Calu3 (cell line): ENCODE results near the gene TNNT1. TPM values are rescaled to one million over a fixed set of nuclear protein-coding genes. Genes with fewer than 3 reads are reported as not detected.

ENCODE experiments used
- BruUV-seq: library from RNA; stranded (reverse); fragments of 400-500 nt; replicated peaks from 2 replicates; lab custom pipeline; 2021; lab: Mats Ljungman, UMichigan
- CTCF ChIA-PET: fragments of 300-600 bp; sonication (Branson Sonifier 250); formaldehyde crosslinking; loops from one replicate; lab custom pipeline; 2022; ENCODE audit warnings: antibody characterized with exemption; lab: Charles Lee
- DNase-seq: peaks from one replicate; pipeline ENCODE4 v3.0.0; 2022
- H3K27ac Mint-ChIP-seq: one replicate; pipeline ENCODE4 v1.8.0; 2022; ENCODE audit warnings: mixed read lengths; ENCODE audit not compliant: unreplicated experiment
- H3K27me3 Mint-ChIP-seq: one replicate; pipeline ENCODE4 v1.8.0; 2022; ENCODE audit warnings: mixed read lengths; ENCODE audit not compliant: unreplicated experiment
- H3K36me3 Mint-ChIP-seq: one replicate; pipeline ENCODE4 v1.8.0; 2022; ENCODE audit warnings: mild to moderate bottlenecking, moderate library complexity, mixed read lengths; ENCODE audit not compliant: insufficient read depth, unreplicated experiment
- H3K4me1 Mint-ChIP-seq: one replicate; pipeline ENCODE4 v1.8.0; 2022; ENCODE audit warnings: mild to moderate bottlenecking, low read depth, mixed read lengths; ENCODE audit not compliant: unreplicated experiment
- H3K4me3 Mint-ChIP-seq: one replicate; pipeline ENCODE4 v1.8.0; 2022; ENCODE audit warnings: mild to moderate bottlenecking, low read depth, moderate library complexity, mixed read lengths; ENCODE audit not compliant: unreplicated experiment
- H3K9me3 Mint-ChIP-seq: one replicate; pipeline ENCODE4 v1.8.0; 2022; ENCODE audit warnings: low read depth, mixed read lengths; ENCODE audit not compliant: unreplicated experiment
- intact Hi-C: fragments of 100-400 bp; cut with micrococcal nuclease; formaldehyde crosslinking; loops from one replicate; pipeline ENCODE4 v1.10.0; 2022; ENCODE audit not compliant: unreplicated experiment
- total RNA-seq: library from RNA; stranded (reverse); gene quantifications from 2 replicates; pipeline ENCODE4 v1.2.3, GENCODE V29; 2022
- TF ChIP-seq, protein P1 (sequence below): fragments of 200-600 bp; IDR thresholded peaks from one replicate; pipeline ENCODE4 v1.8.0; 2022; ENCODE audit warnings: antibody characterized with exemption; ENCODE audit not compliant: unreplicated experiment

TNNT1 gene
- total RNA-seq, 1 experiment from 2014 or later: 48.8 TPM

GRCh38 chr19:55116232-55116858 is 32.7 kb downstream of the TNNT1 start:
- DNase-seq: peak; percentile 28
- H3K36me3 Mint-ChIP-seq: peaks cover 28% of the 10 kb centered on the region
- CTCF ChIA-PET: interaction anchor here (0.5 to 0.9 kb wide), 3 partner anchors 25 to 773 kb away, joined by 3 to 5 read pairs (median 4); no protein-coding TSS in a partner anchor
- intact Hi-C loops: loop anchor here (2.0 kb wide), 1 partner anchor 54 kb away; the partner anchor contains the start of gene RDH13
- H3K27ac Mint-ChIP-seq: peak overlapping the region; percentile 84
- TF ChIP-seq, protein P1, sequence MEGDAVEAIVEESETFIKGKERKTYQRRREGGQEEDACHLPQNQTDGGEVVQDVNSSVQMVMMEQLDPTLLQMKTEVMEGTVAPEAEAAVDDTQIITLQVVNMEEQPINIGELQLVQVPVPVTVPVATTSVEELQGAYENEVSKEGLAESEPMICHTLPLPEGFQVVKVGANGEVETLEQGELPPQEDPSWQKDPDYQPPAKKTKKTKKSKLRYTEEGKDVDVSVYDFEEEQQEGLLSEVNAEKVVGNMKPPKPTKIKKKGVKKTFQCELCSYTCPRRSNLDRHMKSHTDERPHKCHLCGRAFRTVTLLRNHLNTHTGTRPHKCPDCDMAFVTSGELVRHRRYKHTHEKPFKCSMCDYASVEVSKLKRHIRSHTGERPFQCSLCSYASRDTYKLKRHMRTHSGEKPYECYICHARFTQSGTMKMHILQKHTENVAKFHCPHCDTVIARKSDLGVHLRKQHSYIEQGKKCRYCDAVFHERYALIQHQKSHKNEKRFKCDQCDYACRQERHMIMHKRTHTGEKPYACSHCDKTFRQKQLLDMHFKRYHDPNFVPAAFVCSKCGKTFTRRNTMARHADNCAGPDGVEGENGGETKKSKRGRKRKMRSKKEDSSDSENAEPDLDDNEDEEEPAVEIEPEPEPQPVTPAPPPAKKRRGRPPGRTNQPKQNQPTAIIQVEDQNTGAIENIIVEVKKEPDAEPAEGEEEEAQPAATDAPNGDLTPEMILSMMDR: no peak
- no peaks in the 10 kb centered on the region for H3K27me3 Mint-ChIP-seq
- TSS peak; percentile 50 for BruUV-seq
- no peaks in the 10 kb centered on the region for H3K9me3 Mint-ChIP-seq
- peaks cover 22% of the 10 kb centered on the region for H3K4me1 Mint-ChIP-seq
- H3K4me3 Mint-ChIP-seq: peak overlapping the region; percentile 83

DNA sequence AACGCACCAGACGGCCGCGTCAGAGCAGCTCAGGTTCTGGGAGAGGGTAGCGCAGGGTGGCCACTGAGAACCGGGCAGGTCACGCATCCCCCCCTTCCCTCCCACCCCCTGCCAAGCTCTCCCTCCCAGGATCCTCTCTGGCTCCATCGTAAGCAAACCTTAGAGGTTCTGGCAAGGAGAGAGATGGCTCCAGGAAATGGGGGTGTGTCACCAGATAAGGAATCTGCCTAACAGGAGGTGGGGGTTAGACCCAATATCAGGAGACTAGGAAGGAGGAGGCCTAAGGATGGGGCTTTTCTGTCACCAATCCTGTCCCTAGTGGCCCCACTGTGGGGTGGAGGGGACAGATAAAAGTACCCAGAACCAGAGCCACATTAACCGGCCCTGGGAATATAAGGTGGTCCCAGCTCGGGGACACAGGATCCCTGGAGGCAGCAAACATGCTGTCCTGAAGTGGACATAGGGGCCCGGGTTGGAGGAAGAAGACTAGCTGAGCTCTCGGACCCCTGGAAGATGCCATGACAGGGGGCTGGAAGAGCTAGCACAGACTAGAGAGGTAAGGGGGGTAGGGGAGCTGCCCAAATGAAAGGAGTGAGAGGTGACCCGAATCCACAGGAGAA is 33.5 kb downstream of the TNNT1 start:
- Mint-ChIP-seq H3K4me3 (peak overlapping the region; percentile 83), H3K4me1 (peaks cover 22% of the 10 kb centered on the region), H3K27ac (peak overlapping the region; percentile 84), H3K27me3 (no peaks in the 10 kb centered on the region), H3K9me3 (no peaks in the 10 kb centered on the region), H3K36me3 (peaks cover 28% of the 10 kb centered on the region)
- BruUV-seq: no TSS peak
- intact Hi-C loops: loop anchor here (2.0 kb wide), 1 partner anchor 53 kb away; the partner anchor contains the start of gene RDH13
- CTCF ChIA-PET: interaction anchor here (0.6 kb wide), 1 partner anchor 772 kb away, joined by 3 read pairs; no protein-coding TSS in a partner anchor
- TF ChIP-seq, protein P1: no peak
- no peak for DNase-seq

GRCh38 chr19:55114566-55115145 is 34.4 kb downstream of the TNNT1 start:
- peaks cover 22% of the 10 kb centered on the region for H3K4me1 Mint-ChIP-seq
- CTCF ChIA-PET: no interaction called here
- no peaks in the 10 kb centered on the region for H3K9me3 Mint-ChIP-seq
- H3K4me3 Mint-ChIP-seq: peak overlapping the region; percentile 83
- H3K27ac Mint-ChIP-seq: no peak overlapping the region
- H3K36me3 Mint-ChIP-seq: peaks cover 33% of the 10 kb centered on the region
- intact Hi-C loops: no loop called here
- no peak for DNase-seq
- no TSS peak for BruUV-seq
- TF ChIP-seq, protein P1: no peak
- H3K27me3 Mint-ChIP-seq: no peaks in the 10 kb centered on the region

- no TSS peak for BruUV-seq
- CTCF ChIA-PET: interaction anchor here (0.5 kb wide), 1 partner anchor 45 kb away, joined by 3 read pairs; no protein-coding TSS in a partner anchor
These were observed 35.4 kb downstream of the TNNT1 start for GRCh38 chr19:55113570-55114039.

More at GRCh38 chr19:55113570-55114039, 35.4 kb downstream of the TNNT1 start:
- no peak overlapping the region for H3K4me3 Mint-ChIP-seq
- peaks cover 33% of the 10 kb centered on the region for H3K36me3 Mint-ChIP-seq
- DNase-seq: no peak
- intact Hi-C loops: no loop called here
- H3K27me3 Mint-ChIP-seq: no peaks in the 10 kb centered on the region
- peaks cover 22% of the 10 kb centered on the region for H3K4me1 Mint-ChIP-seq
- TF ChIP-seq, protein P1: no peak
- no peak overlapping the region for H3K27ac Mint-ChIP-seq
- H3K9me3 Mint-ChIP-seq: no peaks in the 10 kb centered on the region
